ENCODE measurements around the gene WWOX.

The WWOX gene

DNA sequence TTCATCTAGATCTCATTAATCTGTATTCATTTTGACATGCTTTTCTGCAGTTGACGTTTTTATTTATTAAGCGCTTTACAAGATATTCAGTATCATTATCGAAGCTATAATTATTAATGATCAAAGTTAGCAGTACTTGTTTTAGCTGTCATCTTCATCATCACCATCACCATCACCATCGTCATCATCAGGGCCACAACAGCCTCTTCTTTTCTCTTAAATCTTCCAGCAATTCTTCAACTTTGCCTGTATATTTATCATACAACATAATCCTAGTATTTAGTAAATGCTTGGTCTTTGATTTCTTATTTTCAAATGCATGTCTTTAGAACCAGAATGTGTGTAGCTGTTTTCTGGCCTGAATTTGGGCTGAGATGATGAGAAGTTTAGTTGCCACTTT is 973.1 kb downstream of the WWOX start:
- TF ChIP-seq, protein P1, sequence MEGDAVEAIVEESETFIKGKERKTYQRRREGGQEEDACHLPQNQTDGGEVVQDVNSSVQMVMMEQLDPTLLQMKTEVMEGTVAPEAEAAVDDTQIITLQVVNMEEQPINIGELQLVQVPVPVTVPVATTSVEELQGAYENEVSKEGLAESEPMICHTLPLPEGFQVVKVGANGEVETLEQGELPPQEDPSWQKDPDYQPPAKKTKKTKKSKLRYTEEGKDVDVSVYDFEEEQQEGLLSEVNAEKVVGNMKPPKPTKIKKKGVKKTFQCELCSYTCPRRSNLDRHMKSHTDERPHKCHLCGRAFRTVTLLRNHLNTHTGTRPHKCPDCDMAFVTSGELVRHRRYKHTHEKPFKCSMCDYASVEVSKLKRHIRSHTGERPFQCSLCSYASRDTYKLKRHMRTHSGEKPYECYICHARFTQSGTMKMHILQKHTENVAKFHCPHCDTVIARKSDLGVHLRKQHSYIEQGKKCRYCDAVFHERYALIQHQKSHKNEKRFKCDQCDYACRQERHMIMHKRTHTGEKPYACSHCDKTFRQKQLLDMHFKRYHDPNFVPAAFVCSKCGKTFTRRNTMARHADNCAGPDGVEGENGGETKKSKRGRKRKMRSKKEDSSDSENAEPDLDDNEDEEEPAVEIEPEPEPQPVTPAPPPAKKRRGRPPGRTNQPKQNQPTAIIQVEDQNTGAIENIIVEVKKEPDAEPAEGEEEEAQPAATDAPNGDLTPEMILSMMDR (IDR thresholded peaks at IDR 0.05; ENCODE audit: insufficient read depth, low read depth, low read length, missing control alignments) = no peak
- no peak for DNase-seq (ENCODE audit: low read depth)
- no peak overlapping the region for H3K4me3 ChIP-seq (ENCODE audit: low read length)

DNA sequence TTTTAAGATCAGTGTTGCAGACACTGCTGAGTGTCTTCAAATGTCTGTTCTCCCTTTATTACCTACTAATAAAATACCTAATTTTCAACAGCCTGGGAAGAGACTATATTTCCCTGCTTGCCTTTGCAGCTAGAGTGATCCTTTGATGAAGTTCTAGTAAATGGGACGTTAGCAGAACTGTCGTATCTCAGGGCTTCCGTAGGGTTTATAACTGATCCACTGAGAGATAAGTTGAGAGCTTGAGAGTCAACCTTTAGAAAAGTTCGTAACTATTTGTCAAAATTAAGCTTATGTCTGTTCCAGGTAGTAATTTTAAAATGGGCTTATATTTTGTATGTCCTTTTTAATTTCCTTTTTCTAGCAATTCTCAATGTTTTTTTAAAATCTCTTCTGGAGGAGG is 974.1 kb downstream of the WWOX start:
- no peak overlapping the region for H3K4me3 ChIP-seq (ENCODE audit: low read length)
- no peak for DNase-seq (ENCODE audit: low read depth)
- TF ChIP-seq, protein P1 (IDR thresholded peaks at IDR 0.05; ENCODE audit: insufficient read depth, low read depth, low read length, missing control alignments) = no peak

- TF ChIP-seq, protein P1 (IDR thresholded peaks at IDR 0.05; ENCODE audit: insufficient read depth, low read depth, low read length, missing control alignments) = no peak
- H3K4me3 ChIP-seq (ENCODE audit: low read length) = no peak overlapping the region
- no peak for DNase-seq (ENCODE audit: low read depth)
Observed at GRCh38 chr16:79074541-79074940, 975.1 kb downstream of the WWOX start.

GRCh38 chr16:79074951-79075350 is 975.5 kb downstream of the WWOX start:
- TF ChIP-seq, protein P1 (IDR thresholded peaks at IDR 0.05; ENCODE audit: insufficient read depth, low read depth, low read length, missing control alignments) = no peak
- H3K4me3 ChIP-seq (ENCODE audit: low read length) = no peak overlapping the region
- no peak for DNase-seq (ENCODE audit: low read depth)

DNA sequence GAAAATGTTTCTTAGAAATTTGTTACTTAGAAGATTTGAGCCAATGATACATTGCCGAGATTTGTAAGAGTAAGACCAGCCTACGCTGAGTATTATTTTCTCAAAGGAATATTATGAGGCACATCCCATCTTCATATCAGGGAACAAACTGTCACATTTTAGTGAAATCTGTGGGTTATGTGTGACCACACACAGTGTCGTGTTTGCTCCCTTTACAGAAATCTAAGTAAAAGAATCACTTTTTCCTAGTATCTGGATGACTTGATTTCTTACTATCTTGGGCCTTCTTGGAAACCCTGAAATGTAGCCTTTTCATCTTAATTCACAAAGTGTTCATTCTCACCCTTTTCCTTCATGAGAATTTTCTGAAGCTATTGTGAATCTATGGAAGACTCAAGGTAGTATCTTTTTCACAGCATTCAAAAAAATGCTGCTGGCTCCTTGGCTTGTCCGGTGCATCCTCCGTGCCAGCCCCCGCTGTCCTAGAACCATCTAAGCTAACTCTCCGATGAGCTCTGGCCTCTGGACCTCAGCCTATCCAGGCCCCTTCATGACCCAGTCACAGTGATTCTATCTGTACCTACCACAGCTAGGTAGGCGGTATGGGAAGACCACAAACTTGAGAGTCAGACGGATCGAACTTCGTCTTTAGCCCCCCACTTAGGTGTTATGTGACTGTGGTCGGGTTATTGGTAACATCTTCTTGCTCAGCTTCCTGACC is 976.8 kb downstream of the WWOX start:
- H3K4me3 ChIP-seq (ENCODE audit: low read length) = no peak overlapping the region
- TF ChIP-seq, protein P1 (IDR thresholded peaks at IDR 0.05; ENCODE audit: insufficient read depth, low read depth, low read length, missing control alignments) = no peak
- no peak for DNase-seq (ENCODE audit: low read depth)

- no peak for DNase-seq (ENCODE audit: low read depth)
- TF ChIP-seq, protein P1 (IDR thresholded peaks at IDR 0.05; ENCODE audit: insufficient read depth, low read depth, low read length, missing control alignments) = no peak
- no peak overlapping the region for H3K4me3 ChIP-seq (ENCODE audit: low read length)
Observed at GRCh38 chr16:79077346-79077745, 977.9 kb downstream of the WWOX start.

Data from epithelial cell of esophagus (primary cell).